Endothelial cell of umbilical vein (primary cell): Measurements from ENCODE around the gene NFATC2. TPM values are rescaled to one million over a fixed set of nuclear protein-coding genes. Genes with fewer than 3 reads are reported as not detected.
A peak's percentile ranks its signal among the peaks of the same experiment; 100 is the strongest.

Source experiments
- BruUV-seq: library from RNA; stranded (reverse); fragments of 400-500 nt; replicated peaks from 2 replicates; lab custom pipeline; 2021; lab: Mats Ljungman, UMichigan
- CTCF ChIA-PET: fragments of 300-600, 350-600 bp; sonication (Branson Sonifier 250); formaldehyde crosslinking; loops from one replicate; lab custom pipeline; 2021; ENCODE audit warnings: antibody characterized with exemption, inconsistent platforms; lab: Charles Lee
- POLR2A ChIA-PET: fragments of 300-600, 350-600 bp; sonication (Branson Sonifier 250); formaldehyde crosslinking; loops from one replicate; lab custom pipeline; 2021; ENCODE audit warnings: antibody characterized with exemption, inconsistent platforms; lab: Charles Lee
- DNase-seq: peaks from one replicate; pipeline ENCODE4 v3.0.0-alpha.2; 2011; ENCODE audit warnings: low read depth, low spot score
- FAIRE-seq: peaks from 2 replicates; lab custom pipeline; 2011; peaks lifted over from hg19 to GRCh38; lab: Jason Lieb, UNC
- H2AFZ ChIP-seq: 2 replicates; pipeline ENCODE4 v1.6.0; 2012; ENCODE audit warnings: low read depth, low read length, control low read depth, inconsistent platforms
- H3K27ac ChIP-seq: 2 replicates; pipeline ENCODE4 v1.5.1; 2011; ENCODE audit warnings: low read depth, mild to moderate bottlenecking, control low read depth, low read length, moderate library complexity; ENCODE audit not compliant: insufficient read depth
- H3K27me3 ChIP-seq, 2 experiments: 2 replicates each; pipeline versions ENCODE4 v1.6.0 to v1.6.1; 2011; ENCODE audit warnings: low read length in 2 of 2, mixed read lengths in 1 of 2; ENCODE audit not compliant: control insufficient read depth in 2 of 2, insufficient read depth in 2 of 2
- H3K36me3 ChIP-seq, 2 experiments: 2 replicates in 1 of 2; 3 replicates in 1 of 2; pipeline ENCODE4 v1.5.1; 2011; ENCODE audit warnings: low read length in 2 of 2, mild to moderate bottlenecking in 1 of 2, moderate library complexity in 1 of 2; ENCODE audit not compliant: control insufficient read depth in 2 of 2, insufficient read depth in 2 of 2; ENCODE audit errors: extremely low read depth in 1 of 2
- H3K4me1 ChIP-seq: 3 replicates; pipeline ENCODE4 v1.5.1; 2011; ENCODE audit warnings: mild to moderate bottlenecking, low read length; ENCODE audit not compliant: control insufficient read depth, insufficient read depth; ENCODE audit errors: extremely low read depth
- H3K4me2 ChIP-seq: 2 replicates; pipeline ENCODE4 v1.6.1; 2011; ENCODE audit warnings: low read length, control low read depth, mixed read lengths; ENCODE audit not compliant: insufficient read depth
- H3K4me3 ChIP-seq, 3 experiments: fragments of 200-600 bp in 1 of 3; sonication (generic), shearing (Covaris generic) in 1 of 3; replicated peaks in 1 of 3; 2 replicates each; pipeline ENCODE4 v1.5.1; 2011 to 2016; ENCODE audit warnings: control low read depth in 3 of 3, low read length in 3 of 3, mild to moderate bottlenecking in 2 of 3, inconsistent platforms in 1 of 3, low read depth in 1 of 3, moderate library complexity in 1 of 3; ENCODE audit not compliant: insufficient read depth in 1 of 3
- H3K79me2 ChIP-seq: 2 replicates; pipeline ENCODE4 v1.6.0; 2012; ENCODE audit warnings: low read length, inconsistent platforms; ENCODE audit not compliant: control insufficient read depth, insufficient read depth
- H3K9ac ChIP-seq: replicated peaks from 2 replicates; pipeline ENCODE3; 2011; ENCODE audit warnings: low read length, control low read depth; ENCODE audit not compliant: insufficient read depth; ENCODE audit errors: extremely low read depth
- H3K9me1 ChIP-seq: replicated peaks from 3 replicates; pipeline ENCODE4 v1.6.0; 2011; ENCODE audit warnings: mild to moderate bottlenecking, low read length; ENCODE audit not compliant: control insufficient read depth, insufficient read depth; ENCODE audit errors: extremely low read depth
- H3K9me3 ChIP-seq: replicated peaks from 2 replicates; pipeline ENCODE4 v1.5.1; 2012; ENCODE audit warnings: low read length, inconsistent platforms; ENCODE audit not compliant: control insufficient read depth, insufficient read depth
- H4K20me1 ChIP-seq: replicated peaks from 2 replicates; pipeline ENCODE3; 2011; ENCODE audit warnings: mild to moderate bottlenecking, low read length; ENCODE audit not compliant: control insufficient read depth, insufficient read depth; ENCODE audit errors: extremely low read depth
- CTCF ChIP-seq, 2 donors: IDR thresholded peaks; 1 replicate in 1 of 2; 2 replicates in 1 of 2; pipeline ENCODE4 v1.5.1; 2011; ENCODE audit warnings: low read length in 2 of 2, mild to moderate bottlenecking in 2 of 2, moderate library complexity in 2 of 2, control low read depth in 1 of 2, inconsistent platforms in 1 of 2, low read depth in 1 of 2; ENCODE audit not compliant: insufficient read depth in 1 of 2; ENCODE audit errors: extremely low read depth in 1 of 2
- EZH2 ChIP-seq: IDR thresholded peaks from 2 replicates; pipeline ENCODE4 v1.6.1; 2012; ENCODE audit warnings: borderline replicate concordance, low read depth, mild to moderate bottlenecking, moderate library complexity, low read length, inconsistent platforms; ENCODE audit not compliant: severe bottlenecking
- FOS ChIP-seq: IDR thresholded peaks from 2 replicates; pipeline ENCODE4 v1.6.1; 2011; ENCODE audit warnings: mild to moderate bottlenecking, low read length, moderate library complexity, borderline replicate concordance; ENCODE audit not compliant: insufficient read depth
- GATA2 ChIP-seq: IDR thresholded peaks from 2 replicates; pipeline ENCODE4 v1.7.0; 2011; ENCODE audit warnings: low read depth, mild to moderate bottlenecking, moderate library complexity, mixed read lengths, low read length; ENCODE audit not compliant: insufficient read length, insufficient read depth
- JUN ChIP-seq: IDR thresholded peaks from 2 replicates; pipeline ENCODE4 v1.6.1; 2011; ENCODE audit warnings: borderline replicate concordance, low read depth; ENCODE audit not compliant: insufficient read length, insufficient read depth
- MYC ChIP-seq: IDR thresholded peaks from one replicate; pipeline ENCODE4 v1.6.1; 2011; ENCODE audit warnings: mild to moderate bottlenecking, low read depth, low read length
- POLR2A ChIP-seq: IDR thresholded peaks from 2 replicates; pipeline ENCODE4 v1.6.1; 2012; ENCODE audit warnings: low read depth, mild to moderate bottlenecking, control low read depth, low read length
- POLR2AphosphoS5 ChIP-seq: IDR thresholded peaks from 2 replicates; pipeline ENCODE4 v1.6.1; 2012; ENCODE audit warnings: low read depth, mild to moderate bottlenecking, control low read depth, low read length, moderate library complexity; ENCODE audit not compliant: insufficient read depth
- dilution Hi-C: fragments of 300-500 bp; cut with MboI; formaldehyde crosslinking; loops from one replicate; pipeline ENCODE4 v1.15.0; 2019; ENCODE audit warnings: low sequenced_read_pairs; ENCODE audit not compliant: extremely low pct_ligation_motif_present
- intact Hi-C: fragments of 100-400 bp; cut with micrococcal nuclease; formaldehyde crosslinking; loops from one replicate; pipeline ENCODE4 v1.10.0; 2022
- polyA plus RNA-seq, 4 experiments: library from polyadenylated mRNA; depleted of rRNA in 3 of 4; stranded (reverse) in 3 of 4; unstranded in 1 of 4; fragments of >200 nt; gene quantifications; 2 replicates each; pipeline versions ENCODE4 v1.2.1 to v1.2.3, GENCODE V29; 2011 to 2012; ENCODE audit warnings: missing spikeins in 1 of 4
- total RNA-seq: library from RNA; stranded (reverse); gene quantifications from 2 replicates; pipeline ENCODE4 v1.2.3, GENCODE V29; 2021
- TF ChIP-seq, protein P1 (sequence below): IDR thresholded peaks from 2 replicates; pipeline ENCODE4 v1.6.1; 2011; ENCODE audit not compliant: insufficient read depth, insufficient read length

The NFATC2 gene
- total and polyA plus RNA-seq, 2 donors (not counting 3 experiments of a cell fraction or from before 2014, with no cell fraction given): 3.1 to 13.0 TPM

DNA sequence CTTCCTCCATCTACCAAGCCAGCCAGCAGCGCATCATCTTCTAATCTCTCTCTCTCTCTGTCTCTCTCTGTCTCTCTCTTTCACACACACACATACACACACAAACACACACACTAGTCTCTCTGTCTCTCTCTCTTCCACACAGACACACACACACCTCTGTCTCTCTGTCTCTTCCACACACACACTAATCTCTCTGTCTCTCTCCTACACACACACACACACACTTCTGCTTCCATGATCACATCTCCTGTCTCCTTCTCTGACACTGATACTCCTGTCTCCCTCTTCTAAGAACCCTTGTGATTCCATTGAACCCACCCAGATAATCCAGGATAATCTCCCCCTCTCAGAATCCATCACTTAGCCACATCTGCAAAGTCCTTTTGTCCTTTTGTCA lies 181.3 kb downstream of the NFATC2 start:
- H3K79me2 ChIP-seq: no peaks in the 10 kb centered on the region
- H4K20me1 ChIP-seq: no peaks in the 10 kb centered on the region
- H3K27me3 ChIP-seq: no peaks in the 10 kb centered on the region
- POLR2A ChIA-PET: interaction anchor here (1.0 kb wide), 1 partner anchor 239 kb away, joined by 3 read pairs; no protein-coding TSS in a partner anchor
- H3K9me3 ChIP-seq: no peaks in the 10 kb centered on the region
- dilution Hi-C loops (no loop called here), intact Hi-C loops (loop anchor here (2.0 to 10.0 kb wide), 2 partner anchors 404 to 1132 kb away; partner anchors contain the start of gene ATP9A)
- DNase-seq: no peak
- H3K36me3 ChIP-seq: no peaks in the 10 kb centered on the region
- TF ChIP-seq EZH2 (no peak), POLR2A (no peak), POLR2AphosphoS5 (no peak), JUN (no peak), MYC (no peak), CTCF (IDR thresholded peaks at IDR 0.05; ENCODE audit: extremely low read depth in 1 of 2, insufficient read depth in 1 of 2, low read depth in 1 of 2, low read length in 2 of 2) (no peak), FOS (no peak), GATA2 (no peak)
- TF ChIP-seq, protein P1, sequence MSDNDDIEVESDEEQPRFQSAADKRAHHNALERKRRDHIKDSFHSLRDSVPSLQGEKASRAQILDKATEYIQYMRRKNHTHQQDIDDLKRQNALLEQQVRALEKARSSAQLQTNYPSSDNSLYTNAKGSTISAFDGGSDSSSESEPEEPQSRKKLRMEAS: no peak
- no peak overlapping the region for H3K4me3 ChIP-seq
- no peak for FAIRE-seq
- H2AFZ ChIP-seq: no peak overlapping the region
- H3K27ac ChIP-seq: peak overlapping the region; percentile 85
- peak overlapping the region; percentile 73 for H3K9ac ChIP-seq
- CTCF ChIA-PET: interaction anchor here (0.8 to 3.8 kb wide), 5 partner anchors 10 to 373 kb away, joined by 3 to 18 read pairs (median 9); no protein-coding TSS in a partner anchor
- H3K9me1 ChIP-seq: no peaks in the 10 kb centered on the region
- no peak overlapping the region for H3K4me2 ChIP-seq
- no TSS peak for BruUV-seq
- peaks cover 39% of the 10 kb centered on the region for H3K4me1 ChIP-seq
